ENCODE results near the gene METTL21C. TPM values are rescaled to one million over a fixed set of nuclear protein-coding genes. Genes with fewer than 3 reads are reported as not detected.

METTL21C gene
- total RNA-seq, 2 donors from 2014 or later: not detected

DNA sequence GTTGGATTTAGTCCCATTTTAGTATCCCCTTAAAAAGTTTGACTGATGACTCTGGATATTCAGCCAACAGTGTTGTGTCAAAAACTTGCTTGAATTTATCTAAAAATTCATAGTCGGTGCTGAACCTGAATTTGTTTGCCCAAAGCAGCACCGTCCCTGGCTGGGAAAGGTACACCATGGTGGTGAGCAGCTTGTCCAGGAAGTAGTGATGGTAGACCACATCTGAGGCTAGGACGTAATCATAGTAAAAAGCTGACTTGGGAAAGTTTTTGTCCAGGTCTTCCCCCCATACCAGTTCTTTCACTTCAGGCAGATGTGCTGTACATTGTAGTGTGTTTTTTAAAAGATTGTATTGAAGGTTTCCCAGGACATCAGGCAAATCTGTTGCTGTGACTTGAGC, 8.8 kb downstream of the METTL21C start:
- no peak overlapping the region for H3K9ac ChIP-seq (ENCODE audit: extremely low read depth, low read length, poor library complexity, severe bottlenecking)
- H3K4me3 Mint-ChIP-seq: no peak overlapping the region
- no peak overlapping the region for H3K27ac Mint-ChIP-seq
- no peaks in the 10 kb centered on the region for H3K27me3 ChIP-seq (ENCODE audit: control insufficient read depth, insufficient read depth, low read length, poor library complexity, severe bottlenecking)
- no peak overlapping the region for H3K27ac ChIP-seq (ENCODE audit: low read depth, low read length)
- H3K36me3 ChIP-seq (ENCODE audit: control insufficient read depth, insufficient read depth, low read length): no peaks in the 10 kb centered on the region
- no peaks in the 10 kb centered on the region for H3K9me3 Mint-ChIP-seq
- H3K27me3 Mint-ChIP-seq (ENCODE audit: insufficient read depth): no peaks in the 10 kb centered on the region
- H3K9me3 ChIP-seq (ENCODE audit: control insufficient read depth, low read length): no peaks in the 10 kb centered on the region
- no peak overlapping the region for H3K4me3 ChIP-seq (ENCODE audit: low read length)
- H3K4me1 ChIP-seq (ENCODE audit: control insufficient read depth, insufficient read depth, low read length): peaks cover 13% of the 10 kb centered on the region
- DNase-seq: no peak
- H3K4me1 Mint-ChIP-seq: peaks cover 15% of the 10 kb centered on the region
- TF ChIP-seq CTCF (conservative IDR thresholded peaks at IDR 0.05): no peak
- no peaks in the 10 kb centered on the region for H3K36me3 Mint-ChIP-seq (ENCODE audit: low read depth)
- WGBS, 2 experiments (ENCODE audit: insufficient coverage in 1 of 2, insufficient read length in 1 of 2): 89 to 98% methylated on average over 3 of the region's 3 CpGs

DNA sequence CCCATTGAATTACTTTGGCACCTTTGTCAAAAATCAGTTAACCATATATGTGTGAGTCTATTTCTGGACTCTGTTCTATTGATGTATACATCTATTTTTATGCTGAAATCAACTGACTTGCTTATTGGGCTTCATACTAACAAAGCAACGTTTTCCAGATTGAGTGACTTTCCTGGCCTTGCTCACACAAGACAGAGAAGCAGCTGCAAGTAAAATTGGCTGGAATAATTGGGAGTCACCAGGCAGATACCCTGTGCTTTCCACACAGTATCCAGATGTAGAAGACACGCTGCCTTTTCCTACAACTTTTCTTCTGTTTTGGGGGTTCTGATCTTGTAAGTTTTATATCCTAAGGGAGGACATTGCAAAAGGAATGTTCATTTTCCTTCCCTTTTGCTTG, 11.2 kb downstream of the METTL21C start:
- no peak overlapping the region for H3K27ac Mint-ChIP-seq
- peaks cover 15% of the 10 kb centered on the region for H3K4me1 Mint-ChIP-seq
- no peak overlapping the region for H3K9ac ChIP-seq (ENCODE audit: extremely low read depth, low read length, poor library complexity, severe bottlenecking)
- H3K36me3 Mint-ChIP-seq (ENCODE audit: low read depth): peaks cover 10% of the 10 kb centered on the region
- H3K9me3 Mint-ChIP-seq: no peaks in the 10 kb centered on the region
- 81% methylated on average over 2 of the region's 2 CpGs; no CpG with 5 or more reads in 1 of the 2 experiments for WGBS, 2 experiments (ENCODE audit: insufficient coverage in 1 of 2, insufficient read length in 1 of 2)
- H3K4me1 ChIP-seq (ENCODE audit: control insufficient read depth, insufficient read depth, low read length): peaks cover 13% of the 10 kb centered on the region
- DNase-seq: no peak
- no peak overlapping the region for H3K4me3 ChIP-seq (ENCODE audit: low read length)
- H3K27me3 ChIP-seq (ENCODE audit: control insufficient read depth, insufficient read depth, low read length, poor library complexity, severe bottlenecking): no peaks in the 10 kb centered on the region
- H3K4me3 Mint-ChIP-seq: no peak overlapping the region
- no peaks in the 10 kb centered on the region for H3K27me3 Mint-ChIP-seq (ENCODE audit: insufficient read depth)
- peaks cover 20% of the 10 kb centered on the region for H3K36me3 ChIP-seq (ENCODE audit: control insufficient read depth, insufficient read depth, low read length)
- no peak overlapping the region for H3K27ac ChIP-seq (ENCODE audit: low read depth, low read length)
- H3K9me3 ChIP-seq (ENCODE audit: control insufficient read depth, low read length): no peaks in the 10 kb centered on the region
- TF ChIP-seq CTCF (conservative IDR thresholded peaks at IDR 0.05): no peak

GRCh38 chr13:102682727-102683126, 12.1 kb downstream of the METTL21C start:
- no peak overlapping the region for H3K4me3 ChIP-seq (ENCODE audit: low read length)
- no peak for DNase-seq
- Mint-ChIP-seq H3K27ac (no peak overlapping the region), H3K9me3 (no peaks in the 10 kb centered on the region), H3K36me3 (ENCODE audit: low read depth) (peaks cover 14% of the 10 kb centered on the region), H3K27me3 (ENCODE audit: insufficient read depth) (no peaks in the 10 kb centered on the region), H3K4me3 (no peak overlapping the region), H3K4me1 (peaks cover 9% of the 10 kb centered on the region)
- no peak for TF ChIP-seq CTCF (conservative IDR thresholded peaks at IDR 0.05)
- no peaks in the 10 kb centered on the region for H3K27me3 ChIP-seq (ENCODE audit: control insufficient read depth, insufficient read depth, low read length, poor library complexity, severe bottlenecking)
- H3K36me3 ChIP-seq (ENCODE audit: control insufficient read depth, insufficient read depth, low read length): peaks cover 30% of the 10 kb centered on the region
- H3K9ac ChIP-seq (ENCODE audit: extremely low read depth, low read length, poor library complexity, severe bottlenecking): no peak overlapping the region
- H3K4me1 ChIP-seq (ENCODE audit: control insufficient read depth, insufficient read depth, low read length): peaks cover 13% of the 10 kb centered on the region
- WGBS, 2 experiments (ENCODE audit: insufficient coverage in 1 of 2, insufficient read length in 1 of 2): 90 to 100% methylated on average over 1 to 3 of the region's 3 CpGs
- no peak overlapping the region for H3K27ac ChIP-seq (ENCODE audit: low read depth, low read length)
- no peaks in the 10 kb centered on the region for H3K9me3 ChIP-seq (ENCODE audit: control insufficient read depth, low read length)

All from endodermal cell (in vitro differentiated cells).